Endothelial cell of umbilical vein (primary cell): ENCODE data around the gene NKX6-2.

Experiments
- EZH2 ChIP-seq: IDR thresholded peaks from 2 replicates; pipeline ENCODE4 v1.6.1; 2012; ENCODE audit warnings: borderline replicate concordance, low read depth, mild to moderate bottlenecking, moderate library complexity, low read length, inconsistent platforms; ENCODE audit not compliant: severe bottlenecking
- POLR2AphosphoS5 ChIP-seq: IDR thresholded peaks from 2 replicates; pipeline ENCODE4 v1.6.1; 2012; ENCODE audit warnings: low read depth, mild to moderate bottlenecking, control low read depth, low read length, moderate library complexity; ENCODE audit not compliant: insufficient read depth
- TF ChIP-seq, protein P1 (sequence below), 2 donors: IDR thresholded peaks; 1 replicate in 1 of 2; 2 replicates in 1 of 2; pipeline ENCODE4 v1.5.1; 2011; ENCODE audit warnings: low read length in 2 of 2, mild to moderate bottlenecking in 2 of 2, moderate library complexity in 2 of 2, control low read depth in 1 of 2, inconsistent platforms in 1 of 2, low read depth in 1 of 2; ENCODE audit not compliant: insufficient read depth in 1 of 2; ENCODE audit errors: extremely low read depth in 1 of 2

DNA sequence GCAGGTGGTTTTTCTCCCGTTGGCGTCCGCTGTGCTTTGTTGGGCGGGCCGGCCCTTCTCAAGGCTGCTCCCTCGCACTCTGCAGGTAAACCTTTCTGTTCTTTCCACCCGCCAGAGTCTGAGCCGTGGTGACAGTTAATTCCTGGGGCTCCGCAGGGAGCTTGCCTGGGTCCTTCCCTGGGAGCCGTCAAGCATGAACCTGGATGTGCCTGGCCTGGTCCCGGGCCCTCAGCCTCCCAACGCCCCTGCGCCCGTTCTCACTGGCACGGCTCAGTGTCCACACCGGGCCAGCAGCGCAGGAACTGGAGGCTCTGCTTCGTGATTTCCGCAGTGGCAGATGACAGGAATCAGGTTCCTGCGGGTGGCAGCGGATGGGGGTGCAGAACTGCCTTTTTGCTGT is 10.9 kb upstream of the NKX6-2 start:
- no peak for TF ChIP-seq POLR2AphosphoS5
- TF ChIP-seq, protein P1, sequence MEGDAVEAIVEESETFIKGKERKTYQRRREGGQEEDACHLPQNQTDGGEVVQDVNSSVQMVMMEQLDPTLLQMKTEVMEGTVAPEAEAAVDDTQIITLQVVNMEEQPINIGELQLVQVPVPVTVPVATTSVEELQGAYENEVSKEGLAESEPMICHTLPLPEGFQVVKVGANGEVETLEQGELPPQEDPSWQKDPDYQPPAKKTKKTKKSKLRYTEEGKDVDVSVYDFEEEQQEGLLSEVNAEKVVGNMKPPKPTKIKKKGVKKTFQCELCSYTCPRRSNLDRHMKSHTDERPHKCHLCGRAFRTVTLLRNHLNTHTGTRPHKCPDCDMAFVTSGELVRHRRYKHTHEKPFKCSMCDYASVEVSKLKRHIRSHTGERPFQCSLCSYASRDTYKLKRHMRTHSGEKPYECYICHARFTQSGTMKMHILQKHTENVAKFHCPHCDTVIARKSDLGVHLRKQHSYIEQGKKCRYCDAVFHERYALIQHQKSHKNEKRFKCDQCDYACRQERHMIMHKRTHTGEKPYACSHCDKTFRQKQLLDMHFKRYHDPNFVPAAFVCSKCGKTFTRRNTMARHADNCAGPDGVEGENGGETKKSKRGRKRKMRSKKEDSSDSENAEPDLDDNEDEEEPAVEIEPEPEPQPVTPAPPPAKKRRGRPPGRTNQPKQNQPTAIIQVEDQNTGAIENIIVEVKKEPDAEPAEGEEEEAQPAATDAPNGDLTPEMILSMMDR (IDR thresholded peaks at IDR 0.05; ENCODE audit: extremely low read depth in 1 of 2, insufficient read depth in 1 of 2, low read depth in 1 of 2, low read length in 2 of 2): no peak
- no peak for TF ChIP-seq EZH2
